ENCODE measurements around the gene TSPAN11.

GRCh38 chr12:30910038-30910350, 16.6 kb upstream of the TSPAN11 start:
- no peak for TF ChIP-seq EP300 (IDR thresholded peaks at IDR 0.05)
- TF ChIP-seq CTCF (IDR thresholded peaks at IDR 0.05) = no peak
- TF ChIP-seq POLR2A (IDR thresholded peaks at IDR 0.05) = no peak

All from suprapubic skin (tissue), 3 donors.